Lung microvascular endothelial cell (primary cell): ENCODE data around the gene CNPY1. TPM values are rescaled to one million over a fixed set of nuclear protein-coding genes. Genes with fewer than 3 reads are reported as not detected.
"Not testable (repeated sequence)": the region's sequence is repeated elsewhere in the genome, so short reads cannot be mapped to it uniquely, and the experiment has no call there.

Experiments used
- DNase-seq, 2 donors: peaks; one replicate each; pipeline versions ENCODE4 v3.0.0 to v3.0.0-alpha.2; 2010; ENCODE audit warnings: low read depth in 2 of 2
- total RNA-seq: library from RNA; depleted of rRNA; stranded (reverse); fragments of >200 nt; gene quantifications from 2 replicates; pipeline ENCODE4 v1.2.1, GENCODE V29; 2014

CNPY1 gene
- total RNA-seq, 1 donor from 2014 or later, result not detected

DNA sequence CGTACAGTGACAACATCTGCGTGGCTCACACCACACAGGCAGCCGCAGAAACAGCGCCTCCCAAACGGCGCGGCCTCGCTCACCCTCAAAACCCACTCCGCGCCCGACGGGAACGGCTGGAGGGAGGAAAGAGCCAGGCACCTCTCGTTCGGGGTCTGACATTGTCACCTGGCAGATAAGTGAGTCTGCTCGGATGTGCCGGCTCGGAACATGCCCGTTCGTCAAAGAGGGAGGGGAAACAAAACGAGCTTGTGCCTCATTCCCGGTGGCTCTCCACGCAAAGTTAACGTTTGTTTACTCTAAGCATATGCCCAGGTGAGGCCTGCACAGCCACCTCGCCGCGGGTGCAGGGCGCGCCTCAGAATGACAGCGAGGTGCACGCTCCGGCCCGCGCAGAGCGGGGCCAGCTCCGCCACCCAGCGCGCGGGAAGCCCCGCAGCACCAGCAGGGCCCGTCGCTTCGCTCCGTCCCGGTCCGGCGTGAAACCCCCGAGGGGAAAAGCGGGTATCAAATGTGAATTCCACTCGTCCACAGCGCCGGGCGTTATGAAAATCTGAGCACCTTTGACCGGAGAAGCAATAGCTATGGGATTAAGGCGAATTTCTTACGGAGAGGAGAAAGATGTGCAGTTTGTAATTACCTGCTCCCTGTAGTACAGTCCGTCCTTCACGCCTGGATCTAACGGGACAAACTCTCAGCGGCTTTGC is 13.1 kb downstream of the CNPY1 start:
- peak in 1 of 2 donors; percentile 10 for DNase-seq

GRCh38 chr7:155532792-155533119 is 13.6 kb downstream of the CNPY1 start:
- DNase-seq, result no peak

- DNase-seq, result no peak
Observed at GRCh38 chr7:155531681-155532080, 14.7 kb downstream of the CNPY1 start.

GRCh38 chr7:155530601-155531000 is 15.8 kb downstream of the CNPY1 start:
- no peak for DNase-seq

DNA sequence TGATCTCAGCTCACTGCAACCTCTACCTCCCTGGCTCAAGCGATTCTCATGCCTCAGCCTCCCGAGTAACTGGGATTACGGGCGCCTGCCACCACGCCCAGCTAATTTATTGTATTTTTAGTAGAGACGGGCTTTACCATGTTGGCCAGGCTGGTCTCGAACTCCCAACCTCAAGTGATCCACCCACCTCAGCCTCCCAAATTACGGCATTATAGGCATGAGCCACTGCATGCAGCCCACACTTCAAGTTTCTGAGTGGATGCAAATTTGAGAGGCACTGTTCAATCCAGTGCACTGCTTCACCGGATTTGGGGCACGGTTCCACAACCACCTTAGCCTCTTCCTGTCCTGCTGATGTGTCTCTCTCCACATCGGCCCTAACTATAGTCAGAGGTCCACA is 16.5 kb downstream of the CNPY1 start:
- DNase-seq, result no peak

- DNase-seq, result no peak
Observed at GRCh38 chr7:155529346-155529745, 17.0 kb downstream of the CNPY1 start.

DNA sequence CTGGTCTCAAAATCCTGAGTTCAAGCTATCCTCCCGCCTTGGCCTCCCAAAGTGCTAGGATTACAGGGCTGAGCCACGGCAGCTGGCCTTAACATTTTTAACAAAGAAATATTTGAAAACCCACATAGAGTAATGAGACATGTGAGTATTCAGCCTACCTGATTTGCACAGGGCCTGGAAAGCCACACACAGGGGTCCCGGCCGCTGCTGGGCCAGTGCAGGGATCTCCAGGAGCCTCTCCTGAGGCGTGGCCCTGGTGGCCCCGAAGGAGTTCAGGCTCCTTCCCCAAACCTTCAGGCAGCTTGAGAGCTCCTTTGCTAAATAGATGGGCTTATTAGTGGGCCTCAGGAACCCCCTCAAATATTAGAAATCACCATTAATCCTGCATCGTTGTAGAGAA is 18.7 kb downstream of the CNPY1 start:
- DNase-seq, result no peak

- no peak for DNase-seq
Observed at GRCh38 chr7:155526225-155526624, 20.1 kb downstream of the CNPY1 start.

DNA sequence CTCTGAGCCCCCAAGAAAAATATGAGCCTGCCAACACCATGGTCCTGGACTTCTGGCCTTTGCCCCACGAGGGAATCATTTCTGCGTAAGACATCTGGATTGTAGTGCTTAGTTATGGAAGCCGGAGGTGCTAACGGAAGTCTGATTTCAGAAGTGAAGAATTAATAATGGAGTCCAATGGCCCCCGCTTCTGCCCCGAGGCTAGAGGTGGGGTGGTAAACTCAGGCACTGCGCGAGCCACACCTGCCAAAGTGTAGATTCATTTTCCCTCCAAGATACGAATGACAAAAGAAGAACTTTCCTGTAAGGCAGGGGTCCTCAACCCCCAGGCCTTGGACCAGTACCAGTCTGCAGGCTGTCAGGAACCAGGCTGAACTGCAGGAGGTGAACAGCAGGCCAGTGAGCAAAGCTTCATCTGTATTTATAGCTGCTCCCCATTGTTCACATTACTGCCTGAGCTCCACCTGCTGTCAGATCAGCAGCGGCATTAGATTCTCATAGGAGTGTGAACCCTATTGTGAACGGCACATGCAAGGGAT is 22.3 kb downstream of the CNPY1 start:
- no peak for DNase-seq

- no peak for DNase-seq
Observed at GRCh38 chr7:155523168-155523675, 23.1 kb downstream of the CNPY1 start.

- DNase-seq, result no peak
Observed at GRCh38 chr7:155521743-155522398, 24.5 kb downstream of the CNPY1 start.

- no peak for DNase-seq
Observed at GRCh38 chr7:155521007-155521742, 25.2 kb downstream of the CNPY1 start.

GRCh38 chr7:155520114-155520513 is 26.2 kb downstream of the CNPY1 start:
- DNase-seq, result no peak

- not testable (repeated sequence) for DNase-seq
Observed at GRCh38 chr7:155519358-155519757, 27.0 kb downstream of the CNPY1 start.

GRCh38 chr7:155518633-155519032 is 27.7 kb downstream of the CNPY1 start:
- DNase-seq, result no peak

- DNase-seq, result no peak
Observed at GRCh38 chr7:155517969-155518368, 28.4 kb downstream of the CNPY1 start.

DNA sequence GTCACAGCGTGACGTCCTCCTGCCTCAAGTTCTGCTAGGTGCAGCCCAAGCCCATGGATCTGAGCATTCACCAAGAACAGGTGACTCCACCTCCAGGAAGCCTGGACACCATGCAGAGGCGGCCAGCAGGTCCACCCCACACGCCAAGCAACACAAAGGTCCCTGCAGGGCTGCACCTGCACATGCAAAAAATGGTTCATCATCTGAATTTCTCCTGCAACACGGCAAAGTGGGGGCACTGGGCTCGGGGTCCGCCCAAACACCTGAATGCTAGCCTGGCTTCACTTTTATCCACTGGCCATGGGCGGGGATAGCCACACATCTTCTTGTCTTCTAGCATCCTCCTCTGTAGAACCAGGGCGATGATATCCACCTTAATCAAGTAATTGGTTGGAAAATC is 28.9 kb downstream of the CNPY1 start:
- DNase-seq, result no peak

DNA sequence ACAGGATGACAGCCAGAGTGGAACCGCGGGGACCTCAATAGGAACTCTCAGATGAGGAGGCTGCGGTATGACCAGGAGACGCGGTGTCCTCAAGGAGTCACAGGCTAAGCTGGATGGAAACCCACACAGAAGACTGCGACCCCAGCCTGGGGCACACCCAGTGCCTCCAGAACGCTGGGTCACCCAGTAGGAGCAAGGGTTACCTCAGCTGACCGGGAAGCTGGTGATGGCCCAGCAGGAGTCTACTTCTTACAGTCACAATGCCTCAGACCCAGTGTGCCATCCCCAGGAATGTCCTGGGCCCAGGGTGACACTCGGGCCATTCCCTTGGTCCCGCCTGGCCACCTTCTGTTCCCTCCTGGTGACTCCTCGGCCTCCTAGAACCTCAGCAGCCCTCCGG is 29.9 kb downstream of the CNPY1 start:
- DNase-seq, result no peak

DNA sequence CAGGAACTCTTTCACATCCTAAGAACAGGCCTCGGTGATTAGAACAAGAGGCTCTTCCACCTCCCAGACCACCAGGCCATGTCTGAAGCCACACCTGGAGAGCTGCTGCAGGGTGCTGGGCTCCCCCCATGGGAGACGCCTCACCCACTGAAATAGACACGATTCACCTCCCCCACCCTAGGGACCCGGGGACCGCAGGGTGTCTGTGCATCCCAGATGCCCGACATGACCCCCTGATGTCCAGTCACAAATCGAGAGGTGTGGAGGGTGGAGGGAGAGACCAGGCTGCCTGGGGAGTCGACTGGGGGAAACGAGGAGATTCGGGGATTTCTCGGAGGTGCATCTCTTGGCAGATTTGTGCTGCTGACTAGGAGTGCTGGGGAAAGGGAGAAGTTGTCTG is 31.0 kb downstream of the CNPY1 start:
- DNase-seq, result no peak

GRCh38 chr7:155514296-155514695 is 32.1 kb downstream of the CNPY1 start:
- no peak for DNase-seq

- DNase-seq, result no peak
Observed at GRCh38 chr7:155513543-155514285, 32.6 kb downstream of the CNPY1 start.
